A673 (cell line): ENCODE data around the gene NIM1K. TPM values are rescaled to one million over a fixed set of nuclear protein-coding genes. Genes with fewer than 3 reads are reported as not detected.

Experiments
- BruUV-seq: library from RNA; stranded (reverse); fragments of 400-500 nt; replicated peaks from 2 replicates; lab custom pipeline; 2021; lab: Mats Ljungman, UMichigan
- CTCF ChIA-PET: fragments of 300-600 bp; sonication (Branson Sonifier 250); formaldehyde crosslinking; loops from one replicate; lab custom pipeline; 2022; ENCODE audit warnings: antibody characterized with exemption; lab: Charles Lee
- POLR2A ChIA-PET: fragments of 300-600 bp; sonication (Branson Sonifier 250); formaldehyde crosslinking; loops from one replicate; lab custom pipeline; 2022; ENCODE audit warnings: antibody characterized with exemption; ENCODE audit not compliant: low non-redundant PET; lab: Charles Lee
- DNase-seq: peaks from one replicate; pipeline ENCODE4 v3.0.0-alpha.2; 2015; ENCODE audit warnings: low spot score
- H3K27ac ChIP-seq: fragments of 200-600 bp; sonication (generic); 2 replicates; pipeline ENCODE4 v1.5.1; 2016; ENCODE audit warnings: mixed run types, low read depth, mild to moderate bottlenecking, mixed read lengths, antibody characterized with exemption, low read length; ENCODE audit not compliant: poor library complexity, severe bottlenecking
- H3K27me3 ChIP-seq: fragments of 200-600 bp; sonication (generic); replicated peaks from 2 replicates; pipeline ENCODE4 v1.6.1; 2017; ENCODE audit warnings: mixed run types, low read depth, mild to moderate bottlenecking, mixed read lengths, antibody characterized with exemption, low read length; ENCODE audit not compliant: insufficient read depth, poor library complexity
- H3K36me3 ChIP-seq: fragments of 200-600 bp; sonication (generic); 2 replicates; pipeline ENCODE4 v1.6.1; 2016; ENCODE audit warnings: mixed run types, mild to moderate bottlenecking, mixed read lengths, antibody characterized with exemption, low read length; ENCODE audit not compliant: insufficient read depth, poor library complexity, severe bottlenecking
- H3K4me1 ChIP-seq: fragments of 200-600 bp; sonication (generic); 2 replicates; pipeline ENCODE4 v1.6.1; 2017; ENCODE audit warnings: mixed run types, mild to moderate bottlenecking, mixed read lengths, antibody characterized with exemption, low read length; ENCODE audit not compliant: insufficient read depth, poor library complexity, severe bottlenecking
- H3K4me3 ChIP-seq: fragments of 200-600 bp; sonication (generic); 2 replicates; pipeline ENCODE4 v1.5.1; 2016; ENCODE audit warnings: low read depth, mixed run types, mild to moderate bottlenecking, mixed read lengths, low read length; ENCODE audit not compliant: poor library complexity, severe bottlenecking
- H3K9me3 ChIP-seq: fragments of 200-600 bp; sonication (generic); 2 replicates; pipeline ENCODE4 v1.6.1; 2016; ENCODE audit warnings: mixed run types, low read depth, mild to moderate bottlenecking, mixed read lengths, antibody characterized with exemption, low read length; ENCODE audit not compliant: poor library complexity, severe bottlenecking
- EZH2 ChIP-seq: fragments of 200-600 bp; sonication (generic); IDR thresholded peaks from 2 replicates; pipeline ENCODE4 v1.6.1; 2017; ENCODE audit warnings: borderline replicate concordance, low read depth, mild to moderate bottlenecking, mixed read lengths, antibody characterized with exemption, low read length; ENCODE audit not compliant: poor library complexity, severe bottlenecking
- intact Hi-C: fragments of 100-400 bp; cut with micrococcal nuclease; formaldehyde crosslinking; loops from one replicate; pipeline ENCODE4 v1.10.0; 2022; ENCODE audit not compliant: unreplicated experiment
- total RNA-seq: library from RNA; stranded (reverse); gene quantifications from 2 replicates; pipeline ENCODE4 v1.2.3, GENCODE V29; 2021
- TF ChIP-seq, protein P1 (sequence below): fragments of 300-800, 200-600 bp; sonication (generic); conservative IDR thresholded peaks from 2 replicates; pipeline ENCODE4 v1.5.1; 2017; ENCODE audit warnings: low read depth, mild to moderate bottlenecking, antibody characterized with exemption, low read length, moderate library complexity, mixed read lengths

Gene NIM1K
- total RNA-seq, 1 experiment from 2014 or later: 0.41 TPM

DNA sequence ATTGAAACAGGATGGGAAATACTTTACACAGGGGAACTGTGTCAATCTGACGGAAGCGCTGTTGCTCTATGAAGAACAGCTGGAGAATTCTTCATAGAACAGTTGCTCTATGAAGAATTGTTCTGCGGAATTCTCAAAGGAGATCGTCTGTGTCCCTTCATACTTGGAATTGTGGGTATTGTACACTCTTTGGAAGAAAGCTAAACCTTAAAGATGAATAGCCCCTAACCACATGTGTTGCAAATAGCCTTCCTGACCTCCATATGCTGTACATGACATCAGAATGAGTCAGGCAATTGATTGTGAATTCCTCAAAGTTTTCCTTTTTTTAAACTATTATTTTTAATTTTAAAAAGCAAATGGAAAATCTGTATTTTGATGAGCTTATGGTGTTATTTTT is 15.6 kb downstream of the NIM1K start:
- H3K27ac ChIP-seq: no peak overlapping the region
- no peaks in the 10 kb centered on the region for H3K36me3 ChIP-seq
- H3K4me3 ChIP-seq: no peak overlapping the region
- ChIA-PET POLR2A (no interaction called here), CTCF (no interaction called here)
- H3K4me1 ChIP-seq: no peaks in the 10 kb centered on the region
- H3K27me3 ChIP-seq: peaks cover 28% of the 10 kb centered on the region
- H3K9me3 ChIP-seq: no peaks in the 10 kb centered on the region
- TF ChIP-seq EZH2: no peak
- TF ChIP-seq, protein P1, sequence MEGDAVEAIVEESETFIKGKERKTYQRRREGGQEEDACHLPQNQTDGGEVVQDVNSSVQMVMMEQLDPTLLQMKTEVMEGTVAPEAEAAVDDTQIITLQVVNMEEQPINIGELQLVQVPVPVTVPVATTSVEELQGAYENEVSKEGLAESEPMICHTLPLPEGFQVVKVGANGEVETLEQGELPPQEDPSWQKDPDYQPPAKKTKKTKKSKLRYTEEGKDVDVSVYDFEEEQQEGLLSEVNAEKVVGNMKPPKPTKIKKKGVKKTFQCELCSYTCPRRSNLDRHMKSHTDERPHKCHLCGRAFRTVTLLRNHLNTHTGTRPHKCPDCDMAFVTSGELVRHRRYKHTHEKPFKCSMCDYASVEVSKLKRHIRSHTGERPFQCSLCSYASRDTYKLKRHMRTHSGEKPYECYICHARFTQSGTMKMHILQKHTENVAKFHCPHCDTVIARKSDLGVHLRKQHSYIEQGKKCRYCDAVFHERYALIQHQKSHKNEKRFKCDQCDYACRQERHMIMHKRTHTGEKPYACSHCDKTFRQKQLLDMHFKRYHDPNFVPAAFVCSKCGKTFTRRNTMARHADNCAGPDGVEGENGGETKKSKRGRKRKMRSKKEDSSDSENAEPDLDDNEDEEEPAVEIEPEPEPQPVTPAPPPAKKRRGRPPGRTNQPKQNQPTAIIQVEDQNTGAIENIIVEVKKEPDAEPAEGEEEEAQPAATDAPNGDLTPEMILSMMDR: no peak
- intact Hi-C loops: no loop called here
- no TSS peak for BruUV-seq
- DNase-seq: no peak

DNA sequence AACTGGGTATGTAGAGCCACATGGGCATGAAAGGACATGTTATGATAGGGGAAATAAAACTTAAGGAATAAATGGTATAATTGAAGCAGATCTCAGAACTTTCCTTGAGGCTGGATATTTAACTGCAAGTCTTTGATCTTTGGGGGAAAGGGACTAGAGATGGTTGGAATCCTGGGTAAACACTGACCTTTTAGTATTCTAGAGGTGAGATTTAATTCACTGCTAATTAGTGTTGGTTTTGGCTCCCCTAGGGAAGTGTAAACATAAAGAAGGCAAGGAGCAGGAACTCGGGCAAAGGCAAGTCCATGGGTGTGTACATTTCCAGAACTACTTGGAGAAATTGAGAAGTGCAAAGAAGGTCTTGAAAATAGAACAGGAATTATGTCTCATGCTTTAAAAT is 16.6 kb downstream of the NIM1K start:
- TF ChIP-seq, protein P1: no peak
- TF ChIP-seq EZH2: no peak
- peaks cover 30% of the 10 kb centered on the region for H3K27me3 ChIP-seq
- no peaks in the 10 kb centered on the region for H3K9me3 ChIP-seq
- ChIA-PET CTCF (no interaction called here), POLR2A (no interaction called here)
- intact Hi-C loops: no loop called here
- H3K36me3 ChIP-seq: no peaks in the 10 kb centered on the region
- no peak overlapping the region for H3K4me3 ChIP-seq
- H3K4me1 ChIP-seq: no peaks in the 10 kb centered on the region
- DNase-seq: no peak
- BruUV-seq: no TSS peak
- no peak overlapping the region for H3K27ac ChIP-seq

DNA sequence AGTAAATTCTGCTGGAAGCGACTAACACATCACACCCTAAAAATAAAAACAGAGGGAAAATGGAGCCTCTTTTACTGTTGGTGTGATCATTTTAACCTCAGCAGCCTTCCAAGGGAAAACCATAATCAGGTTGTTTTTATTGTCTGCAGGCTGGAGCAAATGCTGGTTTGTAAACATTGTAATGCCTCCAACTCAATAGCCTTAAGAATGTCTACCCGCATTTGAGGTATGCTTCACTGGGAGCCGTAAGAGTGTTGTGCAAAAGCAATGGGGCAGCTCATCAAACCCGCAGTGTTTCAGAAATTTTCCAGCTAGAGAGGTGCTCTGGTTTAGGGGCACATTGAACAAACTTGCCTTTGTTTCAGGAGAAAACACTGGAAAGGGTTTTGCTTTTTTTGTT is 17.0 kb downstream of the NIM1K start:
- intact Hi-C loops: no loop called here
- POLR2A ChIA-PET: no interaction called here
- CTCF ChIA-PET: no interaction called here
- BruUV-seq: no TSS peak
- H3K9me3 ChIP-seq: no peaks in the 10 kb centered on the region
- TF ChIP-seq, protein P1: no peak
- TF ChIP-seq EZH2: no peak
- H3K4me3 ChIP-seq: no peak overlapping the region
- H3K4me1 ChIP-seq: no peaks in the 10 kb centered on the region
- no peak overlapping the region for H3K27ac ChIP-seq
- DNase-seq: no peak
- H3K27me3 ChIP-seq: peaks cover 30% of the 10 kb centered on the region
- H3K36me3 ChIP-seq: no peaks in the 10 kb centered on the region
